ENCODE measurements around the gene RAB3C.
"Not testable (repeated sequence)": the region's sequence is repeated elsewhere in the genome, so short reads cannot be mapped to it uniquely, and the experiment has no call there.

RAB3C gene

DNA sequence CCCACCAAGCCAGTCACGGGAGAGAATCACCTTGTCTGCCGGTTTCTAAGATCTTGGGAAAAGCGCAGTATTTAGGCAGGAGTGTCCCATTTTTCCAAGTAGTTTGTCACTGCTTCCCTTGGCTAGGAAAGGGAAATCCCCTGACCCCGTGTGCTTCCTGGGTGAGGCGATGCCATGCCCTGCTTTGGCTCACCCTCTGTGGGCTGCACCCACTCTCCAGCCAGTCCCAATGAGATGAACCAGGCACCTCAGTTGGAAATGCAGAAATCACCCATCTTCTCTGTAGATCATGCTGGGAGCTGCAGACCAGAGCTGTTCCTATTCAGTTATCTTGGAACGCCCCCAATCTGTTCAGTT is 116.9 kb downstream of the RAB3C start:
- no peak overlapping the region for H3K4me3 ChIP-seq (ENCODE audit: low read length in 2 of 2)

DNA sequence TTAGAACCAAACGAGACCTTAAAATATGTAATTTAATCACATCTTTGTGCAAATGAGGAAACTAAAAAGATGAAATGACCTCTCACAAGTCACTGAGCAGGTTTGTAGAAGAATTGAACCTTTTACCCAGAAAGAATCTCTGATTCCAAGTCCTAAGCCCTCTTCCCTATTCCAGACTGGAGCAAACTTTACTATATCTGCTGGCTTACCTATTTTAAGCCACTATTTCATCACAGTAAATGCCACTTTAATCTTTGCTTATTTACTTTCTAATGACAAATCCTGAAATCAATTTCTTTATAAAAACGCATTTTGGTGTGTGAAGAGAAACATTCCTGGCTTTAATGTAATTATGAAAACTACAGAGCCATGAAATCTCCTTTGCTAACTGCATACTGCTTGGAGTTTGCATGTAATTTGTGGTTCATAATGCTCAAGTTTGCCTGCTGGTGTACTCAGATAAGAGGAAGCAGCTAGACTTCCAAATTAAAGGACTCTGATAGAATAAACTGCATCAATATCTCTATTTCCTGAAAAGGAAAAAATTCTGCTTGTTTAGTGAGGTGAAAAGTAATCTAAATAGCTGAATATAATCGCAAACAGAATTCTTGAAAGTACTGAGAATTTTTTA is 121.2 kb downstream of the RAB3C start:
- H3K36me3 ChIP-seq (ENCODE audit: control insufficient read depth in 2 of 2, insufficient read depth in 2 of 2, low read length in 2 of 2) = no peaks in the 10 kb centered on the region
- no peak overlapping the region for H3K9ac ChIP-seq (ENCODE audit: low read depth in 1 of 2, low read length in 2 of 2)
- H3K27ac ChIP-seq (ENCODE audit: low read depth in 2 of 2, low read length in 2 of 2) = no peak overlapping the region
- H3K9me3 ChIP-seq (ENCODE audit: control insufficient read depth in 2 of 2, low read length in 2 of 2) = no peaks in the 10 kb centered on the region
- peaks cover 0 to 2% of the 10 kb centered on the region in 2 donors for H3K27me3 ChIP-seq (ENCODE audit: control insufficient read depth in 2 of 2, insufficient read depth in 2 of 2, low read length in 2 of 2)
- H3K4me1 ChIP-seq (ENCODE audit: control insufficient read depth in 2 of 2, insufficient read depth in 2 of 2, low read length in 2 of 2) = no peaks in the 10 kb centered on the region
- H3K4me3 ChIP-seq (ENCODE audit: low read length in 2 of 2) = no peak overlapping the region

More for the DNA sequence above, 116.9 kb downstream of the RAB3C start:
- H3K4me1 ChIP-seq (ENCODE audit: control insufficient read depth in 2 of 2, insufficient read depth in 2 of 2, low read length in 2 of 2) = no peaks in the 10 kb centered on the region
- H3K9me3 ChIP-seq (ENCODE audit: control insufficient read depth in 2 of 2, low read length in 2 of 2) = no peaks in the 10 kb centered on the region
- no peak overlapping the region for H3K9ac ChIP-seq (ENCODE audit: low read depth in 1 of 2, low read length in 2 of 2)
- no peak overlapping the region for H3K27ac ChIP-seq (ENCODE audit: low read depth in 2 of 2, low read length in 2 of 2)
- no peaks in the 10 kb centered on the region for H3K36me3 ChIP-seq (ENCODE audit: control insufficient read depth in 2 of 2, insufficient read depth in 2 of 2, low read length in 2 of 2)
- peaks cover 0 to 2% of the 10 kb centered on the region in 2 donors for H3K27me3 ChIP-seq (ENCODE audit: control insufficient read depth in 2 of 2, insufficient read depth in 2 of 2, low read length in 2 of 2)

DNA sequence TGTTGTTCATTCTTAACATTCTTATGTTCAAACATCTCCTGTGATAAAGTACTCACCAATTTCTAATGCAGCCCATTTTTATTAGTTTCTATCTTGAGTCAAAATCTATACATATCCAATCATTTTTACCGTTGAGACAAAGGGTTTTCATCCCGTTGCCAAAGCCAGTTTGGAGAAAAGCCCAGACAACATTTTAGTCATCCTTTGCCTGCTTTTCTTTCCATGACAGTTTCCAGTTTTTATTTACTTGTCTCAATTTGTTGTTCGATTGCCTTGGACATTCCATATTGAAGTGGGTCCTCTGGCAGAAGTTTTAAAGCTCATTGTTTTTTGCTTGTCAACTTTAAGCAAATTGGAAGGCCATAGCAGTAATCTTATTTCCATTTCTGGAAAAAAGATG is 123.9 kb downstream of the RAB3C start:
- no peaks in the 10 kb centered on the region for H3K27me3 ChIP-seq (ENCODE audit: control insufficient read depth in 2 of 2, insufficient read depth in 2 of 2, low read length in 2 of 2)
- H3K4me1 ChIP-seq (ENCODE audit: control insufficient read depth in 2 of 2, insufficient read depth in 2 of 2, low read length in 2 of 2) = no peaks in the 10 kb centered on the region
- H3K9ac ChIP-seq (ENCODE audit: low read depth in 1 of 2, low read length in 2 of 2) = no peak overlapping the region
- H3K27ac ChIP-seq (ENCODE audit: low read depth in 2 of 2, low read length in 2 of 2) = no peak overlapping the region
- no peaks in the 10 kb centered on the region for H3K36me3 ChIP-seq (ENCODE audit: control insufficient read depth in 2 of 2, insufficient read depth in 2 of 2, low read length in 2 of 2)
- no peaks in the 10 kb centered on the region for H3K9me3 ChIP-seq (ENCODE audit: control insufficient read depth in 2 of 2, low read length in 2 of 2)
- no peak overlapping the region for H3K4me3 ChIP-seq (ENCODE audit: low read length in 2 of 2)

DNA sequence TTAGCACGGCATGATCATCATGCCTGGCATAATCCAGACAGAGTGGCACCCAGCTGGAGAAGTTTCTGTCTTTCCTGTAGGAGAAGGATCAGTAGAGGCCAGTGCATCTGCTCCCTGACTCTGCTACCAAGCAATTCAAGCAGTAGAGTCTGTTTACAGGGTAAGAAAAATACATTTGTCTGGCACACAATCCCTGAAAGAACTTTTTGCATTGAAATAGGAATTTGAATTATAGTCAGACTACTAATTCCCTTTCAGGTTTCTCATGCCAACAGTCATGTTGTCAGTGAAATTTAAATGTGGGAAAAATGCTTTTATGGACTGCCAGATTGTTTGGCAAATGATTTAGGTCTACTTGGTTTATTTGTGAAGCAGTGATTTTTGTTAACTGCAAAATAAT is 125.6 kb downstream of the RAB3C start:
- no peak overlapping the region for H3K9ac ChIP-seq (ENCODE audit: low read depth in 1 of 2, low read length in 2 of 2)
- H3K27me3 ChIP-seq (ENCODE audit: control insufficient read depth in 2 of 2, insufficient read depth in 2 of 2, low read length in 2 of 2) = no peaks in the 10 kb centered on the region
- no peak overlapping the region for H3K4me3 ChIP-seq (ENCODE audit: low read length in 2 of 2)
- H3K36me3 ChIP-seq (ENCODE audit: control insufficient read depth in 2 of 2, insufficient read depth in 2 of 2, low read length in 2 of 2) = no peaks in the 10 kb centered on the region
- no peaks in the 10 kb centered on the region for H3K9me3 ChIP-seq (ENCODE audit: control insufficient read depth in 2 of 2, low read length in 2 of 2)
- H3K4me1 ChIP-seq (ENCODE audit: control insufficient read depth in 2 of 2, insufficient read depth in 2 of 2, low read length in 2 of 2) = no peaks in the 10 kb centered on the region
- no peak overlapping the region for H3K27ac ChIP-seq (ENCODE audit: low read depth in 2 of 2, low read length in 2 of 2)

DNA sequence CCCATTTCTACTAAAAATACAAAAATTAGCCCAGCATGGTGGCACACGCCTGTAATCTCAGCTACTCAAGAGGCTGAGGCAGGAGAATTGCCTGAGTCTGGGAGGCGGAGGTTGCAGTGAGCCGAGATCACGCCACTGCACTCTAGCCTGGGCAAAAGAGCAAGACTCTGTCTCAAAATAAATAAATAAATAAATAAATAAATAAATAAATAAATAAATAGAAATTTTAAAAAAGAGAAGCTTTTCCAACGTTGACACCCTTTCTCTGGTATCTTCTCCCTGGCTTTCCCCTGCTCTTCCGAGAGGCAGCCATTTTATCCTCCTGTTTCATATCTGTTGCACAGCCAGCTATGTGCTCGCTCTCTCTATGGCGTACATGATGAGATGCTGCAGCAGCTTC is 127.5 kb downstream of the RAB3C start:
- not testable (repeated sequence) for H3K4me1 ChIP-seq (ENCODE audit: control insufficient read depth in 2 of 2, insufficient read depth in 2 of 2, low read length in 2 of 2); H3K27ac ChIP-seq (ENCODE audit: low read depth in 2 of 2, low read length in 2 of 2); H3K27me3 ChIP-seq (ENCODE audit: control insufficient read depth in 2 of 2, insufficient read depth in 2 of 2, low read length in 2 of 2); H3K36me3 ChIP-seq (ENCODE audit: control insufficient read depth in 2 of 2, insufficient read depth in 2 of 2, low read length in 2 of 2); H3K9ac ChIP-seq (ENCODE audit: low read depth in 1 of 2, low read length in 2 of 2); H3K9me3 ChIP-seq (ENCODE audit: control insufficient read depth in 2 of 2, low read length in 2 of 2); H3K4me3 ChIP-seq (ENCODE audit: low read length in 2 of 2)

DNA sequence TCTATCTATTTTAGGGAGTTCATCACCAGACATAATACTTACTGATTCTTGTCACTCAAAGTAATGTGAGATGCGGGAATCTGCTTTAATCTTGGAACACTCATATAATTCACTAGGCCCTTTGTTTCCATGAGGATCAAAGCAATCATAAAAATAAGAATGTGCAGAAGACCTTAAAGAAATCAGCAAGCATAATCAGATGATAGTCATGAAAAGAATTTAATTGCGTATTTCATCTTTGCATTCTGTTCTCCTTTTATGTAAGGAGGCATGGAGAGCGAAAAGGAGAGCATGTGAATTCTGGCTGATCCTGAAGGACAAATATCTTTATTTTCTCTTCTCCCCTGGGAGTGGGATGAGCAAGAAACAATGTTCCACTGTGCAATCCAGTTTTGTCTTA is 128.0 kb downstream of the RAB3C start:
- H3K4me1 ChIP-seq (ENCODE audit: control insufficient read depth in 2 of 2, insufficient read depth in 2 of 2, low read length in 2 of 2) = no peaks in the 10 kb centered on the region
- H3K27me3 ChIP-seq (ENCODE audit: control insufficient read depth in 2 of 2, insufficient read depth in 2 of 2, low read length in 2 of 2) = no peaks in the 10 kb centered on the region
- H3K9ac ChIP-seq (ENCODE audit: low read depth in 1 of 2, low read length in 2 of 2) = no peak overlapping the region
- no peak overlapping the region for H3K4me3 ChIP-seq (ENCODE audit: low read length in 2 of 2)
- no peaks in the 10 kb centered on the region for H3K36me3 ChIP-seq (ENCODE audit: control insufficient read depth in 2 of 2, insufficient read depth in 2 of 2, low read length in 2 of 2)
- no peaks in the 10 kb centered on the region for H3K9me3 ChIP-seq (ENCODE audit: control insufficient read depth in 2 of 2, low read length in 2 of 2)
- H3K27ac ChIP-seq (ENCODE audit: low read depth in 2 of 2, low read length in 2 of 2) = no peak overlapping the region

DNA sequence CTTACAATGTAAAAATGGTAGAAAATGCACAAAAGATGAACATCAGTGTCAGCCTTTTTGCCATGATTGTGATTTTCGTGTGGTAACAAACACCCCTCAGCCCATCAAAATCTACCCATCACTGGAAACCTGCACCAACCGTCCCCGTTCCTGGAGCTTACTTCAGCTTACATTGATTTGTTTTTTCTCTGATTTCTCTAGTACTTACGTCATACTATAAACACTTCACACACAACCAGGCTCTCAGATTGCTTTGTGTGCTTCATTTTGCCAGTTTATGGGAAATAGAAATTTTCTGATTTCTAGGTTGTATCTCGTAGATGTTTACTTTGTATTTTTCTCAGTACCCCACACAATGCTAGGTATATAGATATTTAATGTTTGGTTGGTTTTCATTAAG is 129.1 kb downstream of the RAB3C start:
- no peaks in the 10 kb centered on the region for H3K4me1 ChIP-seq (ENCODE audit: control insufficient read depth in 2 of 2, insufficient read depth in 2 of 2, low read length in 2 of 2)
- H3K4me3 ChIP-seq (ENCODE audit: low read length in 2 of 2) = no peak overlapping the region
- H3K9ac ChIP-seq (ENCODE audit: low read depth in 1 of 2, low read length in 2 of 2) = no peak overlapping the region
- no peaks in the 10 kb centered on the region for H3K36me3 ChIP-seq (ENCODE audit: control insufficient read depth in 2 of 2, insufficient read depth in 2 of 2, low read length in 2 of 2)
- H3K27me3 ChIP-seq (ENCODE audit: control insufficient read depth in 2 of 2, insufficient read depth in 2 of 2, low read length in 2 of 2) = no peaks in the 10 kb centered on the region
- H3K27ac ChIP-seq (ENCODE audit: low read depth in 2 of 2, low read length in 2 of 2) = no peak overlapping the region
- H3K9me3 ChIP-seq (ENCODE audit: control insufficient read depth in 2 of 2, low read length in 2 of 2) = no peaks in the 10 kb centered on the region

DNA sequence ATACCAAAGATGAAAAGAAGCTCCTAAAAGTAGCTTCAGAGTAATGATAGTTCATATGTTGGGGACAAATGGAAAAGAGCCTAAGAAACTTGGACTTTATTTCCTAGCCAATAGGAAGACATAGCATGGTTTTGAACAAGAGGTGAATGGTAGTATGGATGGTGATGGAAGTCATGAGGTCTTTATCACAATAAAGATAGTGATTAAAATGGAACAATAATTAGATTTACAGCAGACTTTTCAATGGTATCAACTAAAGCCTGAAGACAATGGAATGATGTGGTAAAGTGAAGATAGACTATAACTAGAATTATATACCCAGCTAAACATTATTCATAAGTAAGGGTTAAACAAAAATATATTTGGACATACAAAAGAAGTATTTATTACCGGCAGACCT is 131.2 kb downstream of the RAB3C start:
- H3K36me3 ChIP-seq (ENCODE audit: control insufficient read depth in 2 of 2, insufficient read depth in 2 of 2, low read length in 2 of 2) = no peaks in the 10 kb centered on the region
- H3K4me3 ChIP-seq (ENCODE audit: low read length in 2 of 2) = no peak overlapping the region
- no peak overlapping the region for H3K9ac ChIP-seq (ENCODE audit: low read depth in 1 of 2, low read length in 2 of 2)
- no peak overlapping the region for H3K27ac ChIP-seq (ENCODE audit: low read depth in 2 of 2, low read length in 2 of 2)
- no peaks in the 10 kb centered on the region for H3K4me1 ChIP-seq (ENCODE audit: control insufficient read depth in 2 of 2, insufficient read depth in 2 of 2, low read length in 2 of 2)
- H3K9me3 ChIP-seq (ENCODE audit: control insufficient read depth in 2 of 2, low read length in 2 of 2) = no peaks in the 10 kb centered on the region
- no peaks in the 10 kb centered on the region for H3K27me3 ChIP-seq (ENCODE audit: control insufficient read depth in 2 of 2, insufficient read depth in 2 of 2, low read length in 2 of 2)

DNA sequence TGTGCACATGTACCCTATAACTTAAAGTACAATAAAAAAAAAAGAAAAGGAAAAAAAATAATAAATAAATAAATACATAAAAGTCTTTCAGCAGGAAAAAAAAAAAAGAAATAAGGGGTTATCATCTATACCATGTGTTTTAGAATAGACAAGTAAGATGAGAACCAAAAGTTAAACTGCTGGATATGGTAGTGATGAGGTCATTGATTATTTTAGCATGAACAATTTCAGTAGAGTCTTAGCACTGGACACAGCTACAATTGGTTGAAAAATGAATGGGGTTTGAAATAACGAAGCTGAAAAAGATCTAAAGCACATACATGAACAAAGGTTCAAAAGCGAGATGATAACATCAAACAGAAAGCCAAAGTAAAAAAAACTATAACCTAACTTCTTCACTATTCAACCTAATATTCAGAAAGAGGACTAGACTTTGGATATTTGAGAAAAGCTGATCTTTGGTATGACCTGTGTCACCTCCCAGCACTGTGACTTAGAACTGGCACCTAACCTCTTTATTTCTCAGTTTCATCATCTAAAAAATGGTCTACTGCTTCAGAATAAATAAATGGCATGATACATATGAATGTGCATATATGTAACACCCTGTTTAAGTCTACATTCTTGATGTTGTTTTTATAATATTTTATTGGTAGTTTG is 133.3 kb downstream of the RAB3C start:
- Histone ChIP-seq H3K36me3 (ENCODE audit: control insufficient read depth in 2 of 2, insufficient read depth in 2 of 2, low read length in 2 of 2) (no peaks in the 10 kb centered on the region), H3K27ac (ENCODE audit: low read depth in 2 of 2, low read length in 2 of 2) (no peak overlapping the region), H3K9ac (ENCODE audit: low read depth in 1 of 2, low read length in 2 of 2) (no peak overlapping the region), H3K27me3 (ENCODE audit: control insufficient read depth in 2 of 2, insufficient read depth in 2 of 2, low read length in 2 of 2) (no peaks in the 10 kb centered on the region), H3K4me1 (ENCODE audit: control insufficient read depth in 2 of 2, insufficient read depth in 2 of 2, low read length in 2 of 2) (no peaks in the 10 kb centered on the region), H3K4me3 (ENCODE audit: low read length in 2 of 2) (no peak overlapping the region), H3K9me3 (ENCODE audit: control insufficient read depth in 2 of 2, low read length in 2 of 2) (no peaks in the 10 kb centered on the region)

DNA sequence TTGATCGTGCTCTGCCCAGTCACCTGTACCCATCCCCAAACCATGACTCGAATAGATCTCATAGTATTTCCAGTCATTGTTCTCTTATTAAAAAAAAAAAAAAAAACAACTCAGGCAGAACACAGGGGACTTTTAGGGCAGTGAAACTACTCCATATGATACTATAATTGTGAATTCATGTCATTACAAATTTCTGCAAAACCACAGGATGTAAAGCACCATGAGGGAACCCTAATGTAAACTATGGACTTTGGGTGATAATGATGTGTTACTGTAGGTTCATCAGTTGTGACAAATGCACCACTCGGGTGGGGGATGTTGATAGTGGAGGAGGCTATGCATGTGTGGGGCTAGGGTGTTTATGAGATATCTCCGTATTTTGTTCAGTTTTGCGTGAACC is 133.8 kb downstream of the RAB3C start:
- no peak overlapping the region for H3K27ac ChIP-seq (ENCODE audit: low read depth in 2 of 2, low read length in 2 of 2)
- no peaks in the 10 kb centered on the region for H3K4me1 ChIP-seq (ENCODE audit: control insufficient read depth in 2 of 2, insufficient read depth in 2 of 2, low read length in 2 of 2)
- no peaks in the 10 kb centered on the region for H3K27me3 ChIP-seq (ENCODE audit: control insufficient read depth in 2 of 2, insufficient read depth in 2 of 2, low read length in 2 of 2)
- H3K36me3 ChIP-seq (ENCODE audit: control insufficient read depth in 2 of 2, insufficient read depth in 2 of 2, low read length in 2 of 2) = no peaks in the 10 kb centered on the region
- H3K9me3 ChIP-seq (ENCODE audit: control insufficient read depth in 2 of 2, low read length in 2 of 2) = no peaks in the 10 kb centered on the region
- H3K4me3 ChIP-seq (ENCODE audit: low read length in 2 of 2) = no peak overlapping the region
- H3K9ac ChIP-seq (ENCODE audit: low read depth in 1 of 2, low read length in 2 of 2) = no peak overlapping the region

All from mucosa of rectum (tissue), 2 donors.